Measurements from ENCODE around the gene MN1.

DNA sequence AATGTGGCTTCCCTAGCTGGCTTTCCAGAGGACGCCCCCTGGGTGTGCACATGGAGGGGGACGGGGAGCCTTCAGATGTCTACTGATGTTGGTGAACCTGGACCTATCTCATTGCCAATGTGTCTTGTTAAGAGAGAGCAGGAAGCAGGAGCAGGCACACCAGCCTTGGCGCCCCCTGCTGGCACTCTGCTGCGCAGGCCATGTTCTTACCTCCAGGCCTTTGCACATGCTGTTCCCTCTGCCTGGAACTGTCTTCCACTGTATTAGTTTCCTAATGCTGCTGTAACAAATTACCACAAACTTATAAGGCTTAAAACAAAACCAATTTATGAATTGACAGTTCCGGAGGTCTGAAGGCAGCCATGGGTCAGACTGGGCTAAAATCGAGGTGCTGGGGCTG, 23.6 kb upstream of the MN1 start:
- TF ChIP-seq, protein P1, sequence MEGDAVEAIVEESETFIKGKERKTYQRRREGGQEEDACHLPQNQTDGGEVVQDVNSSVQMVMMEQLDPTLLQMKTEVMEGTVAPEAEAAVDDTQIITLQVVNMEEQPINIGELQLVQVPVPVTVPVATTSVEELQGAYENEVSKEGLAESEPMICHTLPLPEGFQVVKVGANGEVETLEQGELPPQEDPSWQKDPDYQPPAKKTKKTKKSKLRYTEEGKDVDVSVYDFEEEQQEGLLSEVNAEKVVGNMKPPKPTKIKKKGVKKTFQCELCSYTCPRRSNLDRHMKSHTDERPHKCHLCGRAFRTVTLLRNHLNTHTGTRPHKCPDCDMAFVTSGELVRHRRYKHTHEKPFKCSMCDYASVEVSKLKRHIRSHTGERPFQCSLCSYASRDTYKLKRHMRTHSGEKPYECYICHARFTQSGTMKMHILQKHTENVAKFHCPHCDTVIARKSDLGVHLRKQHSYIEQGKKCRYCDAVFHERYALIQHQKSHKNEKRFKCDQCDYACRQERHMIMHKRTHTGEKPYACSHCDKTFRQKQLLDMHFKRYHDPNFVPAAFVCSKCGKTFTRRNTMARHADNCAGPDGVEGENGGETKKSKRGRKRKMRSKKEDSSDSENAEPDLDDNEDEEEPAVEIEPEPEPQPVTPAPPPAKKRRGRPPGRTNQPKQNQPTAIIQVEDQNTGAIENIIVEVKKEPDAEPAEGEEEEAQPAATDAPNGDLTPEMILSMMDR (IDR thresholded peaks at IDR 0.05), result no peak
- TF ChIP-seq POLR2A (IDR thresholded peaks at IDR 0.05) (no peak), EP300 (IDR thresholded peaks at IDR 0.05) (no peak)

Data from sigmoid colon (tissue), 4 donors.